ENCODE data around the gene ZNF76.

ZNF76 gene

DNA sequence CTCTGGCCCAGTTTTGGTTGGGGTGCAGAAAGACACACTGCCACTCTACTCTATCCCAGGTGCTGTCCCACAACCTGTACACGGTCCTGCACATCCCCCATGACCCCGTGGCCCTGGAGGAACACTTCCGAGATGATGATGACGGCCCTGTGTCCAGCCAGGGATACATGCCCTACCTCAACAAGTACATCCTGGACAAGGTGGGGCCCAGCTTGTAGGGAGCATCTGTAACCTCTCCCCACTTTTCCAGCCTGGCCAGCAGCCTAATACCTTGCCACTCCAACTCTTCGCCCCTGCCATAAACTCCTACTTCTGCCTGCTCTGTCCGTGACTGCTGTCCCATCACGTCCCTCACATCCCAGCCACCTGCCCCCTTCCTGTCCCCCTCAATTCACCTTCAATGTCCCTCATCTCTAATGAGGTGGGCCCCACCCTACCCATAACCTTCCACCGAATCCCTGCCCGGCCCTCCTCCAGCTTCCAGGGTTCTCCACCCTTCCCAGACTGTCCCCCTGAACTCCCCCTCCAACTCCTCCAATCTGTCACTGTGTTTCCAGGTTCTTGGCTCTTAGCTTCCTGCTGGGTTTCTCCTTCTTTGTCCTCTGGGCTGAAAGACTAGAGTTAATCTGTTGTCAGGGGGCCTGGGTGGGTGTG lies 50.2 kb downstream of the ZNF76 start:
- TF ChIP-seq REST (IDR thresholded peaks at IDR 0.05; ENCODE audit: insufficient read depth in 1 of 2, low read depth in 2 of 2, low read length in 2 of 2) = no peak

DNA sequence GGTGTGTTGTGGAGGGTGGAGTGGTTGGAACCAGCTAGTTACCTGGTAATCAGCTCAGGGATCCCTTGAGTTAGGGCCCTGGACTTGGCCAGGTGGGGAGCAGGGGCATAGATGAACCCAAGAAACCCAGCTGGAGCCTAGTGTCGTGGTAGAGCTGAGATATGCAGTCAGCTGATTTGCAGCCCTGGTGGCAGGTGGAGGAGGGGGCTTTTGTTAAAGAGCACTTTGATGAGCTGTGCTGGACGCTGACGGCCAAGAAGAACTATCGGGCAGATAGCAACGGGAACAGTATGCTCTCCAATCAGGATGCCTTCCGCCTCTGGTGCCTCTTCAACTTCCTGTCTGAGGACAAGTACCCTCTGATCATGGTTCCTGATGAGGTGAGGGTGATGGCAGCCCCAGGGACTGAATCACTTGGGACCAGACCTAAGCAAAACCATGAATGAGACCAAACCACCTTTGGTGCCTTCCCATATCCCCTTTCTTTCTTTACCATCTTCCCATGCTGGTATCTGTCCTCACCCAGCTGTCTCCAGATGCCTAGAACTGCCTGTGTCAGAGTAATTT lies 50.8 kb downstream of the ZNF76 start:
- TF ChIP-seq SIN3A (IDR thresholded peaks at IDR 0.05; ENCODE audit: borderline replicate concordance, insufficient read depth, low read length) (no peak), POLR2AphosphoS5 (IDR thresholded peaks at IDR 0.05; ENCODE audit: low read depth, low read length) (no peak), REST (IDR thresholded peaks at IDR 0.05; ENCODE audit: insufficient read depth in 1 of 2, low read depth in 2 of 2, low read length in 2 of 2) (no peak), FOXP2 (optimal IDR thresholded peaks at IDR 0.05; ENCODE audit: borderline replicate concordance, extremely low read depth, extremely low read length, insufficient read depth) (no peak), TAF1 (IDR thresholded peaks at IDR 0.05; ENCODE audit: borderline replicate concordance, insufficient read depth, low read length) (no peak)

DNA sequence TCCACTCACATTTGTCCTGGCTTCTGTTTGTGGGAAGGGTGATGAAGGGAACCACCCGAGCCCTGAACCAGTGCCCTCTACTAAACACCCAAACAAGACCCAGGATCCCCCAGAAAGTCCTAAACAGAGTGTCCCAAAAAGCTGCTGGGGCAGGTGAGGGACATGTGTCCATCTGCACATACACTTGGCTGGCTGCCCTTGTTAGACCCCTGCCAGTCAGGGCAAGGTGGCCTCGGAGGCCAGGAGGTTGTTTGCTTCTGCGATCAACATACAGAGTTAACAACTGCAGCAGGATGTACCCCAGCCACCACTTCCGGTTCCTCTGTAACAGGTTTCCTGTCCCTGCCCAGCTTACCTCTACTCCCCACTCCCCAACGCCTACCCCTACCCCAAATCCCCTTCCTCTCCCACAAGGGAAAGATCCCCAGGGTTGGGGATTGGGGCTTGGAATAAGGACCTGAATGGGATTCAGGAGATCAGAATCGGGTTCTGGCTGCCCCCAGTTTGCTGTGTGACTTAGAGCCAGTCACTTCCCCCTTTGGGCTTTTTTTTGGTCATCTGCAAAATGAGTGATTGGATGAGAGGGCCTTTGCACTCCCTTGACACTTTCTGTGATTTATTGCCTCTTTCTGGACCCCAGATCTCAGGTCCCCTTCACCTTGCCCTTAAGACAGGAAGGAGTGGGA lies 52.0 kb downstream of the ZNF76 start:
- no peak for TF ChIP-seq FOXP2 (optimal IDR thresholded peaks at IDR 0.05; ENCODE audit: borderline replicate concordance, extremely low read depth, extremely low read length, insufficient read depth)
- TF ChIP-seq POLR2AphosphoS5 (IDR thresholded peaks at IDR 0.05; ENCODE audit: low read depth, low read length) = no peak
- TF ChIP-seq TAF1 (IDR thresholded peaks at IDR 0.05; ENCODE audit: borderline replicate concordance, insufficient read depth, low read length) = no peak
- TF ChIP-seq REST (IDR thresholded peaks at IDR 0.05; ENCODE audit: insufficient read depth in 1 of 2, low read depth in 2 of 2, low read length in 2 of 2) = no peak
- no peak for TF ChIP-seq SIN3A (IDR thresholded peaks at IDR 0.05; ENCODE audit: borderline replicate concordance, insufficient read depth, low read length)

DNA sequence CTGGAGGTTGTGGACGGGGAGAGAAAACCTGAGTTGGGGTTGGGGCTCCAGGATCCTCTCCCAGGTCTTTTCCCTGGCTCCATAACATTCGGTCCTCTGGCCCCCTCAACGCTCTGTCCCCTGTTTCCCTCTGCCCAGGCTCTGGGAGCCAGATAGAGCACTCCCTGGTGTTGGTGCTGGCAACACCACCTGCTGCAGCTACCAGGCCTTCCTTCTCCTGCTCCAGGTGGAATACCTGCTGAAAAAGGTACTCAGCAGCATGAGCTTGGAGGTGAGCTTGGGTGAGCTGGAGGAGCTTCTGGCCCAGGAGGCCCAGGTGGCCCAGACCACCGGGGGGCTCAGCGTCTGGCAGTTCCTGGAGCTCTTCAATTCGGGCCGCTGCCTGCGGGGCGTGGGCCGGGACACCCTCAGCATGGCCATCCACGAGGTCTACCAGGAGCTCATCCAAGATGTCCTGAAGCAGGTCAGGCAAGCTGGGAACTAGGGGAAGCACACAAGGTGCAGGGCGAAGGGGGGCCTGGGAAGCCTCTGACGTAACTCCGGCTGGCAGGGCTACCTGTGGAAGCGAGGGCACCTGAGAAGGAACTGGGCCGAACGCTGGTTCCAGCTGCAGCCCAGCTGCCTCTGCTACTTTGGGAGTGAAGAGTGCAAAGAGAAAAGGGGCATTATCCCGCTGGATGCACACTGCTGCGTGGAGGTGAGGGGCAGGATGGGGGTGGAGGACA lies 52.7 kb downstream of the ZNF76 start:
- no peak for TF ChIP-seq FOXP2 (optimal IDR thresholded peaks at IDR 0.05; ENCODE audit: borderline replicate concordance, extremely low read depth, extremely low read length, insufficient read depth)

DNA sequence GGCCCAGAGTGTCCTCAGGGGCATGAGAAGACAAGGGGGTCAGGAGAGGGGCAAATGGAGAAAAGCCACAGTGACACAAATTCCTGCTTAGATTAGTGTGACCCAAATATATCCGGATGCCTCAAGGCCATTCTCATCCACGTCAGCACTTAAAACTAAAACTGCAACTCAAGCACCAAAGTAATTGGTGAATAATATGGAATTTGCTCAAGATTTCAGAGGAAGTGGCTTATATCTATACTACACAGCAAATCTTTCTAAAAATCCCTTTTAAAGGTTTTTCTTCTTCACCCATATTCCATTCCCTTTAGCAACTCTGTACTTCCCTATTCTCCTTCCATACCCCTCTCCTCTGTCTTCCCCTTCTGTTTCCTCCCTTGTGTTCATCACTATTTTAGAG lies 53.3 kb downstream of the ZNF76 start:
- no peak for TF ChIP-seq REST (IDR thresholded peaks at IDR 0.05; ENCODE audit: insufficient read depth in 1 of 2, low read depth in 2 of 2, low read length in 2 of 2)
- no peak for TF ChIP-seq FOXP2 (optimal IDR thresholded peaks at IDR 0.05; ENCODE audit: borderline replicate concordance, extremely low read depth, extremely low read length, insufficient read depth)
- no peak for TF ChIP-seq POLR2AphosphoS5 (IDR thresholded peaks at IDR 0.05; ENCODE audit: low read depth, low read length)

All from PFSK-1 (cell line).